Measurements from ENCODE around the gene TFDP1.

DNA sequence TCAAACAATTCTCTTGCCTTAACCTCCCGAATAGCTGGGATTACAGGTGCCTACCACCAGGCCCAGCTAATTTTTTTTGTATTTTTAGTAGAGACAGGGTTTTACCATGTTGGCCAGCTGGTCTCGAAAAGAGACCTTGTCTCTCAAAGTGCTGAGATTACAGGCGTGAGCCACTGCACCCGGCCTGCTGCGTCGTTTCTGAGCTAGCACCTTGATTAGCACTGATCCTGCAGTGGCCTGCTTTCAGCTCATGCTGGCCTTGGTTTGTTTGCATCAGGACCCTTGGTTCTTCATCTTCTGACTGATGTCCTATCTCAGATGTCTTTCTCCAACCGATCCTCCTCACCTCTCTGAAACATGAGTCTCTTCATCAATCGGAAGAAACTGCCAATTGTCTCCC, 4.9 kb upstream of the TFDP1 start:
- TF ChIP-seq, protein P1, sequence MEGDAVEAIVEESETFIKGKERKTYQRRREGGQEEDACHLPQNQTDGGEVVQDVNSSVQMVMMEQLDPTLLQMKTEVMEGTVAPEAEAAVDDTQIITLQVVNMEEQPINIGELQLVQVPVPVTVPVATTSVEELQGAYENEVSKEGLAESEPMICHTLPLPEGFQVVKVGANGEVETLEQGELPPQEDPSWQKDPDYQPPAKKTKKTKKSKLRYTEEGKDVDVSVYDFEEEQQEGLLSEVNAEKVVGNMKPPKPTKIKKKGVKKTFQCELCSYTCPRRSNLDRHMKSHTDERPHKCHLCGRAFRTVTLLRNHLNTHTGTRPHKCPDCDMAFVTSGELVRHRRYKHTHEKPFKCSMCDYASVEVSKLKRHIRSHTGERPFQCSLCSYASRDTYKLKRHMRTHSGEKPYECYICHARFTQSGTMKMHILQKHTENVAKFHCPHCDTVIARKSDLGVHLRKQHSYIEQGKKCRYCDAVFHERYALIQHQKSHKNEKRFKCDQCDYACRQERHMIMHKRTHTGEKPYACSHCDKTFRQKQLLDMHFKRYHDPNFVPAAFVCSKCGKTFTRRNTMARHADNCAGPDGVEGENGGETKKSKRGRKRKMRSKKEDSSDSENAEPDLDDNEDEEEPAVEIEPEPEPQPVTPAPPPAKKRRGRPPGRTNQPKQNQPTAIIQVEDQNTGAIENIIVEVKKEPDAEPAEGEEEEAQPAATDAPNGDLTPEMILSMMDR (IDR thresholded peaks at IDR 0.05; ENCODE audit: insufficient read depth, low read length, poor library complexity, severe bottlenecking), result no peak
- no peak for TF ChIP-seq EZH2phosphoT487 (conservative IDR thresholded peaks at IDR 0.05; ENCODE audit: low read length)
